ENCODE results near the gene CRACR2B.

Gene CRACR2B

GRCh38 chr11:839875-840617, 12.3 kb downstream of the CRACR2B start:
- no peak for DNase-seq

GRCh38 chr11:841981-842369, 14.3 kb downstream of the CRACR2B start:
- no peak for DNase-seq

- peak; percentile 77 to 93 for DNase-seq
Observed at GRCh38 chr11:842370-843002, 14.8 kb downstream of the CRACR2B start, which contains the start of the genes POLR2L and TSPAN4. POLR2L (minus strand) TSS chr11:842529; CDS start chr11:842508, 21 bp downstream. TSPAN4 (plus strand) TSS chr11:842852; CDS start chr11:850305, 7,453 bp downstream.

- no peak for DNase-seq
Observed at GRCh38 chr11:843086-843734, 15.5 kb downstream of the CRACR2B start.

- no peak for DNase-seq
Observed at GRCh38 chr11:843818-844692, 16.3 kb downstream of the CRACR2B start.

GRCh38 chr11:844693-845644, 17.2 kb downstream of the CRACR2B start:
- DNase-seq, result no peak

- DNase-seq, result no peak
Observed at GRCh38 chr11:845872-846495, 18.3 kb downstream of the CRACR2B start.

- DNase-seq, result no peak
Observed at GRCh38 chr11:846496-847098, 18.9 kb downstream of the CRACR2B start.

GRCh38 chr11:847876-848275, 20.2 kb downstream of the CRACR2B start:
- DNase-seq, result no peak

- DNase-seq, result peak in 1 of 2 experiments; percentile 36
Observed at GRCh38 chr11:848380-848931, 20.7 kb downstream of the CRACR2B start.

- DNase-seq, result peak; percentile 63 to 78
Observed at GRCh38 chr11:849104-849824, 21.5 kb downstream of the CRACR2B start.

GRCh38 chr11:849951-850774, 22.4 kb downstream of the CRACR2B start:
- peak; percentile 53 to 70 for DNase-seq

GRCh38 chr11:850775-851763, 23.4 kb downstream of the CRACR2B start:
- peak in 1 of 2 experiments; percentile 30 for DNase-seq

- no peak for DNase-seq
Observed at GRCh38 chr11:852762-853161, 25.0 kb downstream of the CRACR2B start.

GRCh38 chr11:853682-854448, 26.1 kb downstream of the CRACR2B start:
- no peak for DNase-seq

- no peak for DNase-seq
Observed at GRCh38 chr11:854601-855329, 27.0 kb downstream of the CRACR2B start.

Data from NCI-H1930 (cell line).